ENCODE data around the gene CNBD2. TPM values are rescaled to one million over a fixed set of nuclear protein-coding genes. Genes with fewer than 3 reads are reported as not detected.

CNBD2 gene
- polyA plus RNA-seq (1.7 to 3.9 TPM (median 3.0 TPM) in 3 replicates), polyA minus RNA-seq (1.2 to 1.6 TPM in 2 of 3 replicates, not detected in the other)
- polyA plus RNA-seq (2011; ENCODE audit: low read depth) = 2.4 TPM
- polyA plus RNA-seq (2011; cell fraction: cytosol; rRNA removed) = 2.4 and 2.7 TPM in 2 replicates
- polyA plus RNA-seq (2011; cell fraction: nucleus; rRNA removed) = 4.8 and 8.9 TPM in 2 replicates
- 1.3 and 7.4 TPM in 2 replicates for polyA plus RNA-seq (2012; ENCODE audit: low replicate concordance)
- not detected for polyA minus RNA-seq (2011; cell fraction: cytosol; rRNA and poly(A)+ RNA removed)
- 2.1 and 2.2 TPM in 2 replicates for polyA minus RNA-seq (2011; cell fraction: nucleus; rRNA and poly(A)+ RNA removed)

DNA sequence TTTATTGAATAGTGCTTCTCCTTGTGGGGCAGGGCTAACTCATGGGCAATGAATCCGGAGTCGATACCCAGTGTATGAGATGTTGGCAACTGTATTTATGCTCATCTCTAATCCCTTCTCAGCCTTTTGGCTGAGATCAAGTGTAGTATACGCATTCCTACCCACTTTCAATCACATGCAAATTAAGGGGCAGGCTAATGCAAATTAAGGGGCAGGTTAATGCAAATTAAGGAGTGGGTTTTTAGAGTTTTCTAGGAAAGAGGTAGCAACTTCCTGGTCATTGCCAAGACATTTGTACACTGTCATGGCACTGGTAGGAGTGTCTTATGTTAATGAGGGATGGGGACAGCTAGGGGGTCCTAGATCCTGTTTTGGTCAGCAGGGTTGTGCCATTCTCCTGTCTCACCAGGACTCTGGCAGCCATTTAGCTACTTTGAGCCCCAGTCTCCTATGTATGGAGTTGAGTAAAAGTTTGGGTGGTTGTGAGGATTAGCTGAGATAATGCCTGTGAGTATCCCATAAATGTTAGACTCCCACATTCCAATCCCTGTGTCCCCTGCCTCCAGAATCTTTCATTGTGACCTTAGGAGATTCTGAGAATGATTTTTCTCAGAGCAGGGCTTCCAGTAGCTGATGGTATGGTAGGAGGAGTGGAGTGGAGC, at the start of gene CNBD2:
CNBD2 (plus strand) TSS at position 612 of the 662 bp plus-strand sequence. CDS start 173 bp downstream, outside the sequence.
- no peaks in the 10 kb centered on the region for H4K20me1 ChIP-seq (ENCODE audit: control insufficient read depth, extremely low read depth, insufficient read depth, low read length)
- H3K4me2 ChIP-seq (ENCODE audit: control insufficient read depth, extremely low read depth, insufficient read depth, low read depth, low read length) = no peak within 1 kb of the TSS
- H3K9ac ChIP-seq (ENCODE audit: control insufficient read depth, extremely low read depth, insufficient read depth, low read length) = no peak within 1 kb of the TSS
- H3K27me3 ChIP-seq (ENCODE audit: control insufficient read depth, extremely low read depth, insufficient read depth, low read length) = no peaks in the 10 kb centered on the region
- H3K9me1 ChIP-seq (ENCODE audit: control insufficient read depth, extremely low read depth, insufficient read depth, low read length) = no peaks in the 10 kb centered on the region
- peaks cover 6% of the 10 kb centered on the region for H3K4me1 ChIP-seq (ENCODE audit: control insufficient read depth, extremely low read depth, insufficient read depth, low read length)
- H3K27ac ChIP-seq (ENCODE audit: control insufficient read depth, insufficient read depth, low read length) = no peak within 1 kb of the TSS
- FAIRE-seq (no peak), DNase-seq (ENCODE audit: low read depth, low spot score) (no peak)
- H2AFZ ChIP-seq (ENCODE audit: control insufficient read depth, low read length) = no peak within 1 kb of the TSS
- H3K9me3 ChIP-seq (ENCODE audit: control insufficient read depth, low read depth, low read length) = peaks cover 2% of the 10 kb centered on the region
- no peaks in the 10 kb centered on the region for H3K36me3 ChIP-seq (ENCODE audit: control insufficient read depth in 2 of 2, extremely low read depth in 1 of 2, insufficient read depth in 2 of 2, low read length in 2 of 2)
- H3K79me2 ChIP-seq (ENCODE audit: control insufficient read depth, insufficient read depth, low read length) = no peaks in the 10 kb centered on the region
- H3K4me3 ChIP-seq (ENCODE audit: control insufficient read depth in 2 of 3, extremely low read depth in 1 of 3, insufficient read depth in 2 of 3, low read depth in 1 of 3, low read length in 3 of 3) = no peak within 1 kb of the TSS
- dilution Hi-C loops (cut with MboI; ENCODE audit: extremely low pct_ligation_motif_present, low sequenced_read_pairs) = no loop called here
- TF ChIP-seq, protein P1, sequence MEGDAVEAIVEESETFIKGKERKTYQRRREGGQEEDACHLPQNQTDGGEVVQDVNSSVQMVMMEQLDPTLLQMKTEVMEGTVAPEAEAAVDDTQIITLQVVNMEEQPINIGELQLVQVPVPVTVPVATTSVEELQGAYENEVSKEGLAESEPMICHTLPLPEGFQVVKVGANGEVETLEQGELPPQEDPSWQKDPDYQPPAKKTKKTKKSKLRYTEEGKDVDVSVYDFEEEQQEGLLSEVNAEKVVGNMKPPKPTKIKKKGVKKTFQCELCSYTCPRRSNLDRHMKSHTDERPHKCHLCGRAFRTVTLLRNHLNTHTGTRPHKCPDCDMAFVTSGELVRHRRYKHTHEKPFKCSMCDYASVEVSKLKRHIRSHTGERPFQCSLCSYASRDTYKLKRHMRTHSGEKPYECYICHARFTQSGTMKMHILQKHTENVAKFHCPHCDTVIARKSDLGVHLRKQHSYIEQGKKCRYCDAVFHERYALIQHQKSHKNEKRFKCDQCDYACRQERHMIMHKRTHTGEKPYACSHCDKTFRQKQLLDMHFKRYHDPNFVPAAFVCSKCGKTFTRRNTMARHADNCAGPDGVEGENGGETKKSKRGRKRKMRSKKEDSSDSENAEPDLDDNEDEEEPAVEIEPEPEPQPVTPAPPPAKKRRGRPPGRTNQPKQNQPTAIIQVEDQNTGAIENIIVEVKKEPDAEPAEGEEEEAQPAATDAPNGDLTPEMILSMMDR (optimal IDR thresholded peaks at IDR 0.05 in 1 of 3, IDR thresholded peaks at IDR 0.05 in 1 of 3, conservative IDR thresholded peaks at IDR 0.05 in 1 of 3; ENCODE audit: extremely low read depth in 1 of 3, insufficient read depth in 2 of 3, low read length in 3 of 3) = no peak
- no peak for TF ChIP-seq EZH2 (IDR thresholded peaks at IDR 0.05; ENCODE audit: low read length)

DNA sequence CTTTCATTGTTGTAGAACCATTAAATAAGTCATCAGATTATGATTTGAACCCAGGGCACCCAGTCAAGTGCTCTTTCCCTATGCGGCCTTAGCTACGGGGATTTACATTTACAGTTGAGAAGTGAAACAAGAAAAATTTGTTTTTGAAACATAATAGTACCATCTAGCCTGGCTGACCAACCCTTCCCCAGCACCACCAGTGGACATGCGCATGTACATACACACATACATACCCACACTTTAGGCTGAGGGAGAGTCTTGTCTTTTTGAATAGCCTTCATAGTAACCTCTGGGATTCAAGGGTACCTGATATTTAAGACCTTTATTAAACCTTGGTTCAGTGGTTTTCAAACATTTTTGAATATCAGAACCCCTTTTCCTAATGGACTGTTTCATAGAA, 47.9 kb upstream of the CNBD2 start:
- H3K27me3 ChIP-seq (ENCODE audit: control insufficient read depth, extremely low read depth, insufficient read depth, low read length) = no peaks in the 10 kb centered on the region
- H3K9ac ChIP-seq (ENCODE audit: control insufficient read depth, extremely low read depth, insufficient read depth, low read length) = no peak overlapping the region
- dilution Hi-C loops (cut with MboI; ENCODE audit: extremely low pct_ligation_motif_present, low sequenced_read_pairs) = no loop called here
- no peaks in the 10 kb centered on the region for H3K9me1 ChIP-seq (ENCODE audit: control insufficient read depth, extremely low read depth, insufficient read depth, low read length)
- no peak for TF ChIP-seq EZH2 (IDR thresholded peaks at IDR 0.05; ENCODE audit: low read length)
- TF ChIP-seq, protein P1 (optimal IDR thresholded peaks at IDR 0.05 in 1 of 3, IDR thresholded peaks at IDR 0.05 in 1 of 3, conservative IDR thresholded peaks at IDR 0.05 in 1 of 3; ENCODE audit: extremely low read depth in 1 of 3, insufficient read depth in 2 of 3, low read length in 3 of 3) = no peak
- no peak overlapping the region for H3K27ac ChIP-seq (ENCODE audit: control insufficient read depth, insufficient read depth, low read length)
- no peaks in the 10 kb centered on the region for H3K4me1 ChIP-seq (ENCODE audit: control insufficient read depth, extremely low read depth, insufficient read depth, low read length)
- H3K36me3 ChIP-seq (ENCODE audit: control insufficient read depth in 2 of 2, extremely low read depth in 1 of 2, insufficient read depth in 2 of 2, low read length in 2 of 2) = peaks cover 4 to 10% of the 10 kb centered on the region in 2 experiments
- no peaks in the 10 kb centered on the region for H4K20me1 ChIP-seq (ENCODE audit: control insufficient read depth, extremely low read depth, insufficient read depth, low read length)
- H3K9me3 ChIP-seq (ENCODE audit: control insufficient read depth, low read depth, low read length) = no peaks in the 10 kb centered on the region
- no peak overlapping the region for H3K4me2 ChIP-seq (ENCODE audit: control insufficient read depth, extremely low read depth, insufficient read depth, low read depth, low read length)
- FAIRE-seq (no peak), DNase-seq (ENCODE audit: low read depth, low spot score) (no peak)
- no peak overlapping the region for H3K4me3 ChIP-seq (ENCODE audit: control insufficient read depth in 2 of 3, extremely low read depth in 1 of 3, insufficient read depth in 2 of 3, low read depth in 1 of 3, low read length in 3 of 3)
- no peak overlapping the region for H2AFZ ChIP-seq (ENCODE audit: control insufficient read depth, low read length)
- no peaks in the 10 kb centered on the region for H3K79me2 ChIP-seq (ENCODE audit: control insufficient read depth, insufficient read depth, low read length)

Data from keratinocyte (primary cell).